Gastroesophageal sphincter (tissue), 2 donors: ENCODE measurements around the gene CDH24.

Experiments used
- EP300 ChIP-seq: sonication (generic); formaldehyde crosslinking; IDR thresholded peaks from one replicate; pipeline ENCODE4 v1.6.1; 2017; ENCODE audit warnings: antibody characterized with exemption, mild to moderate bottlenecking
- POLR2A ChIP-seq, 2 donors: fragments of 450-650 bp; IDR thresholded peaks; one replicate each; pipeline ENCODE4 v1.6.1; 2017; ENCODE audit warnings: antibody characterized with exemption in 2 of 2, mild to moderate bottlenecking in 2 of 2, moderate library complexity in 1 of 2

DNA sequence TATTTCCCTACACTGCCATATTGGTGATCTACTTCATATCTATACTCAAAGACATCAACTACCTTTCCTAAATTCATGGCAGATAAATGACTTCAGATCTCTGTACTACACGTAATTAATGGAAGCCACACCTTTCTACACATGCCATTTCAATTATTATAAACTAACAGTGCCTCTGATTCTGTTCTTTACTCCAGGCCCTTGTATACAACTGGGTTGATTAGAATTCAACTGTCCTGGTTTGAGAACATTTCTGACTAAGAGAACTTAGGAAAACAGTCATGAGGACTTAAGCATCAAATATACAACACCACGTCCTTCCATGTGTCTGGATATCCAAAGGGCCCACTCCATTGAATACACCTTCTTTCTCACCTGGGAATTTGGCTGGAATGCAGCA lies 35.8 kb upstream of the CDH24 start:
- TF ChIP-seq EP300 (no peak), POLR2A (IDR thresholded peaks at IDR 0.05) (no peak)
